HCT116 (cell line): ENCODE data around the gene DYNC2H1. TPM values are rescaled to one million over a fixed set of nuclear protein-coding genes. Genes with fewer than 3 reads are reported as not detected.

Experiments
- ATAC-seq: fragments of 200-7000 bp; cut with Tn5 transposase; 2 replicates; pipeline ENCODE4 v1.9.1; 2020; ENCODE audit warnings: mild to moderate bottlenecking, moderate library complexity
- BruUV-seq: library from RNA; stranded (reverse); fragments of 400-500 nt; replicated peaks from 2 replicates; lab custom pipeline; 2021; lab: Mats Ljungman, UMichigan
- CTCF ChIA-PET: fragments of 300-600 bp; sonication (Branson Sonifier 250); formaldehyde crosslinking; loops from one replicate; lab custom pipeline; 2021; ENCODE audit warnings: antibody characterized with exemption; lab: Charles Lee
- POLR2A ChIA-PET: fragments of 300-600, 350-600 bp; sonication (Branson Sonifier 250); formaldehyde crosslinking; loops from one replicate; lab custom pipeline; 2021; ENCODE audit warnings: antibody characterized with exemption; lab: Charles Lee
- RAD21 ChIA-PET, 2 experiments: fragments of 300-600 bp; sonication (Branson Sonifier 250); formaldehyde crosslinking; loops; one replicate each; lab custom pipeline; 2023; ENCODE audit warnings: low total read pairs in 2 of 2; ENCODE audit not compliant: uncharacterized antibody in 2 of 2, unreplicated experiment in 2 of 2, low non-redundant PET in 1 of 2; lab: Charles Lee
- DNase-seq: peaks from one replicate; pipeline ENCODE4 v3.0.0-alpha.2; 2010; ENCODE audit warnings: low read depth, low spot score
- H2AFZ ChIP-seq: fragments of 200-600 bp; shearing (Covaris generic), sonication (generic); 2 replicates; pipeline ENCODE4 v1.6.1; 2017; ENCODE audit warnings: low read depth, mixed run types, mixed read lengths, antibody characterized with exemption, low read length; ENCODE audit not compliant: poor library complexity, severe bottlenecking
- H3K27ac ChIP-seq: 2 replicates; pipeline ENCODE4 v1.5.1; 2012; ENCODE audit warnings: low read depth, low read length
- H3K27me3 ChIP-seq: fragments of 200-600 bp; sonication (generic); 2 replicates; pipeline ENCODE4 v1.6.1; 2016; ENCODE audit warnings: mixed run types, low read length, mixed read lengths; ENCODE audit not compliant: insufficient read depth
- H3K36me3 ChIP-seq, 2 experiments: fragments of 200-500 bp in 1 of 2; fragments of 200-600 bp in 1 of 2; sonication (Bioruptor generic) in 1 of 2; sonication (generic) in 1 of 2; 2 replicates each; pipeline versions ENCODE4 v1.5.1 to v1.6.1; 2014 to 2016; ENCODE audit warnings: low read length in 2 of 2, inconsistent platforms in 1 of 2, mixed read lengths in 1 of 2, mixed run types in 1 of 2; ENCODE audit not compliant: insufficient read depth in 2 of 2, control insufficient read depth in 1 of 2
- H3K4me1 ChIP-seq, 2 experiments: fragments of 200-600 bp in 1 of 2; sonication (generic) in 1 of 2; 2 replicates each; pipeline versions ENCODE4 v1.5.1 to v1.6.1; 2012 to 2017; ENCODE audit warnings: low read length in 2 of 2, inconsistent platforms in 1 of 2, mild to moderate bottlenecking in 1 of 2, mixed read lengths in 1 of 2, mixed run types in 1 of 2, moderate library complexity in 1 of 2; ENCODE audit not compliant: insufficient read depth in 2 of 2, control insufficient read depth in 1 of 2
- H3K4me2 ChIP-seq: fragments of 200-600 bp; sonication (generic); 2 replicates; pipeline ENCODE4 v1.6.1; 2017; ENCODE audit warnings: mixed run types, low read length, mixed read lengths
- H3K4me3 ChIP-seq, 2 experiments: fragments of 200-600 bp in 1 of 2; sonication (generic) in 1 of 2; replicated peaks in 1 of 2; 2 replicates each; pipeline ENCODE4 v1.5.1; 2011 to 2016; ENCODE audit warnings: low read length in 2 of 2, control low read depth in 1 of 2, low read depth in 1 of 2, mild to moderate bottlenecking in 1 of 2, mixed read lengths in 1 of 2, mixed run types in 1 of 2
- H3K79me2 ChIP-seq: fragments of 200-600 bp; sonication (generic); 2 replicates; pipeline ENCODE4 v1.6.1; 2017; ENCODE audit warnings: mild to moderate bottlenecking, mixed run types, low read length, moderate library complexity, mixed read lengths; ENCODE audit not compliant: insufficient read depth
- H3K9ac ChIP-seq: fragments of 200-600 bp; sonication (generic); 2 replicates; pipeline ENCODE4 v1.6.1; 2016; ENCODE audit warnings: low read length, mixed read lengths
- H3K9me2 ChIP-seq: fragments of 200-600 bp; sonication (generic), shearing (Covaris generic); 2 replicates; pipeline ENCODE4 v1.6.1; 2017; ENCODE audit warnings: mixed run types, mild to moderate bottlenecking, moderate library complexity; ENCODE audit not compliant: insufficient read depth
- H3K9me3 ChIP-seq, 2 experiments: fragments of 200-500 bp in 1 of 2; fragments of 200-600 bp in 1 of 2; sonication (Bioruptor generic) in 1 of 2; sonication (generic) in 1 of 2; 2 replicates each; pipeline ENCODE4 v1.6.1; 2014 to 2017; ENCODE audit warnings: low read length in 2 of 2, mixed read lengths in 2 of 2, inconsistent platforms in 1 of 2, low read depth in 1 of 2, mild to moderate bottlenecking in 1 of 2, mixed run types in 1 of 2, moderate library complexity in 1 of 2; ENCODE audit not compliant: control insufficient read depth in 1 of 2, insufficient read depth in 1 of 2
- H4K20me1 ChIP-seq: fragments of 200-600 bp; sonication (generic), shearing (Covaris generic); 2 replicates; pipeline ENCODE4 v1.6.1; 2017; ENCODE audit warnings: mixed run types, mild to moderate bottlenecking, moderate library complexity; ENCODE audit not compliant: insufficient read depth
- ATF3 ChIP-seq: IDR thresholded peaks from 2 replicates; pipeline ENCODE4 v1.6.1; 2012
- CBX3 ChIP-seq: IDR thresholded peaks from 2 replicates; pipeline ENCODE4 v1.6.1; 2012; ENCODE audit warnings: low read depth
- CEBPB ChIP-seq: IDR thresholded peaks from 2 replicates; pipeline ENCODE4 v1.6.1; 2012; ENCODE audit warnings: low read depth
- CTCF ChIP-seq, 3 experiments: fragments of 200-600 bp in 1 of 3; sonication (generic) in 1 of 3; IDR thresholded peaks in 2 of 3; conservative IDR thresholded peaks in 1 of 3; 2 replicates each; pipeline ENCODE4 v1.5.1; 2012 to 2017; ENCODE audit warnings: low read depth in 2 of 3, low read length in 2 of 3, antibody characterized with exemption in 1 of 3, borderline replicate concordance in 1 of 3, control low read depth in 1 of 3, mild to moderate bottlenecking in 1 of 3, mixed read lengths in 1 of 3, mixed run types in 1 of 3, moderate library complexity in 1 of 3; ENCODE audit not compliant: insufficient read depth in 1 of 3
- EGR1 ChIP-seq: IDR thresholded peaks from 2 replicates; pipeline ENCODE4 v1.6.1; 2012; ENCODE audit warnings: low read depth
- ELF1 ChIP-seq: IDR thresholded peaks from 2 replicates; pipeline ENCODE4 v1.6.1; 2012; ENCODE audit warnings: low read depth, borderline replicate concordance
- EZH2 ChIP-seq: fragments of 200-600 bp; sonication (generic); IDR thresholded peaks from 2 replicates; pipeline ENCODE4 v1.6.1; 2017; ENCODE audit warnings: antibody characterized with exemption, mixed run types
- EZH2phosphoT487 ChIP-seq: fragments of 200-600 bp; IDR thresholded peaks from 2 replicates; pipeline ENCODE4 v1.6.1; 2018; ENCODE audit warnings: antibody characterized with exemption, borderline replicate concordance
- FOSL1 ChIP-seq: IDR thresholded peaks from 2 replicates; pipeline ENCODE4 v1.6.1; 2012; ENCODE audit warnings: low read depth
- JUND ChIP-seq: IDR thresholded peaks from 2 replicates; pipeline ENCODE4 v1.6.1; 2012
- MAX ChIP-seq: IDR thresholded peaks from 2 replicates; pipeline ENCODE4 v1.6.1; 2012
- POLR2A ChIP-seq: IDR thresholded peaks from 2 replicates; pipeline ENCODE4 v1.7.0; 2011; ENCODE audit warnings: borderline replicate concordance; ENCODE audit not compliant: insufficient read depth, insufficient read length; ENCODE audit errors: extremely low read depth
- POLR2AphosphoS5 ChIP-seq: IDR thresholded peaks from 2 replicates; pipeline ENCODE4 v1.6.1; 2011; ENCODE audit warnings: mild to moderate bottlenecking, low read depth, low read length, moderate library complexity
- RAD21 ChIP-seq: IDR thresholded peaks from 2 replicates; pipeline ENCODE4 v1.6.1; 2012; ENCODE audit warnings: low read depth, mild to moderate bottlenecking
- SIN3A ChIP-seq: IDR thresholded peaks from 2 replicates; pipeline ENCODE4 v1.6.1; 2012; ENCODE audit warnings: low read depth
- SP1 ChIP-seq: IDR thresholded peaks from 2 replicates; pipeline ENCODE4 v1.6.1; 2012; ENCODE audit warnings: low read depth
- SRF ChIP-seq: IDR thresholded peaks from 2 replicates; pipeline ENCODE4 v1.6.1; 2012; ENCODE audit warnings: low read depth
- YY1 ChIP-seq: IDR thresholded peaks from 2 replicates; pipeline ENCODE4 v1.6.1; 2011; ENCODE audit warnings: low read length, low read depth, moderate library complexity, mild to moderate bottlenecking; ENCODE audit not compliant: insufficient replicate concordance; ENCODE audit errors: extremely low read depth
- ZBTB33 ChIP-seq: IDR thresholded peaks from 2 replicates; pipeline ENCODE4 v1.6.1; 2011; ENCODE audit warnings: mild to moderate bottlenecking, low read length, moderate library complexity; ENCODE audit not compliant: insufficient replicate concordance; ENCODE audit errors: extremely low read depth
- ZNF274 ChIP-seq: fragments of 200-500 bp; sonication (Bioruptor generic); IDR thresholded peaks from 2 replicates; pipeline ENCODE4 v1.6.1; 2014; ENCODE audit warnings: mild to moderate bottlenecking, low read depth, low read length, inconsistent platforms
- intact Hi-C: fragments of 100-400 bp; cut with micrococcal nuclease; formaldehyde crosslinking; loops from 2 replicates; pipeline ENCODE4 v1.10.0; 2022
- total RNA-seq: library from RNA; stranded (reverse); gene quantifications from one replicate; pipeline ENCODE4 v1.2.1, GENCODE V29; 2021; ENCODE audit not compliant: unreplicated experiment

Gene DYNC2H1
- total RNA-seq, 1 experiment from 2014 or later: 1.5 TPM

GRCh38 chr11:103420593-103420992 is 311.4 kb downstream of the DYNC2H1 start (continued):
- TF ChIP-seq EZH2: no peak

- Histone ChIP-seq H2AFZ (no peak overlapping the region), H3K27ac (no peak overlapping the region), H4K20me1 (no peaks in the 10 kb centered on the region), H3K4me3 (no peak overlapping the region), H3K9me2 (no peaks in the 10 kb centered on the region), H3K79me2 (no peaks in the 10 kb centered on the region), H3K27me3 (no peaks in the 10 kb centered on the region), H3K4me2 (no peak overlapping the region), H3K4me1 (no peaks in the 10 kb centered on the region), H3K9ac (no peak overlapping the region), H3K36me3 (no peaks in the 10 kb centered on the region), H3K9me3 (no peaks in the 10 kb centered on the region)
- no peak for ATAC-seq
- ChIA-PET CTCF (no interaction called here), POLR2A (no interaction called here), RAD21 (no interaction called here)
- intact Hi-C loops: no loop called here
- TF ChIP-seq ZNF274 (no peak), CBX3 (no peak), EZH2phosphoT487 (no peak), SRF (no peak), YY1 (no peak), CTCF (IDR thresholded peaks at IDR 0.05 in 2 of 3, conservative IDR thresholded peaks at IDR 0.05 in 1 of 3; ENCODE audit: borderline replicate concordance in 1 of 3, insufficient read depth in 1 of 3, low read depth in 2 of 3, low read length in 2 of 3) (no peak), ZBTB33 (no peak), RAD21 (no peak), ATF3 (no peak), ELF1 (no peak), CEBPB (no peak), MAX (no peak), FOSL1 (no peak), SP1 (no peak), EGR1 (no peak), POLR2AphosphoS5 (no peak), SIN3A (no peak), JUND (no peak), POLR2A (no peak), EZH2 (no peak)
- DNase-seq: no peak
- BruUV-seq: no TSS peak
Observed at GRCh38 chr11:103433386-103434072, 324.3 kb downstream of the DYNC2H1 start.
